Right cardiac atrium (tissue), 5 donors: ENCODE data around the gene CRIM1. TPM values are rescaled to one million over a fixed set of nuclear protein-coding genes. Genes with fewer than 3 reads are reported as not detected.

Experiments used
- ATAC-seq, 2 donors: fragments of 200-7000 bp; cut with Tn5 transposase; one replicate each; pipeline versions ENCODE4 v1.8.0 to v1.9.1; 2020; ENCODE audit warnings: moderate library complexity in 2 of 2, mild to moderate bottlenecking in 1 of 2
- DNase-seq, 3 donors: peaks; one replicate each; pipeline ENCODE4 v3.0.0-alpha.2; 2020
- H3K27ac ChIP-seq: one replicate; pipeline ENCODE4 v1.5.1; 2013; ENCODE audit warnings: mild to moderate bottlenecking, low read length, control low read depth, moderate library complexity
- H3K27me3 ChIP-seq: one replicate; pipeline ENCODE4 v1.6.1; 2013; ENCODE audit not compliant: control insufficient read depth, insufficient read depth
- H3K4me1 ChIP-seq: one replicate; pipeline ENCODE4 v1.6.1; 2013; ENCODE audit warnings: low read length; ENCODE audit not compliant: control insufficient read depth, insufficient read depth
- H3K4me3 ChIP-seq: one replicate; pipeline ENCODE4 v1.5.1; 2013; ENCODE audit warnings: low read length, control low read depth
- H3K9me3 ChIP-seq: one replicate; pipeline ENCODE4 v1.6.1; 2013; ENCODE audit warnings: low read length; ENCODE audit not compliant: control insufficient read depth
- WGBS: extraction: QIAGEN DNeasy Blood & Tissue Kit; methylation state at CpG from one replicate; pipeline ENCODE4 v1.1.7; 2013; 5-methylcytosine and 5-hydroxymethylcytosine counted together
- intact Hi-C, 4 donors: fragments of 100-400 bp; cut with DNase I; formaldehyde crosslinking; loops; one replicate each; pipeline versions ENCODE4 v1.11.0 to v1.14.0; 2022 to 2023
- polyA plus RNA-seq: library from polyadenylated mRNA; stranded (reverse); fragments of 200-250 nt; gene quantifications from one replicate; pipeline ENCODE4 v1.2.3, GENCODE V29; 2013
- total RNA-seq, 4 donors: library from RNA; stranded (reverse); fragmentation: NEBNext Ultra II Directional; extraction: Animal tissue kit (Norgen Biotek cat#: 25700); gene quantifications; one replicate each; pipeline ENCODE4 v1.2.1, GENCODE V29; 2021
- donor health status: healthy with polysubstance abuse.
- donor health status: DM: no; HTN: yes; CAD: no.
- donor health status: DM: no; HTN: no; CAD: no.
- donor health status: DM: no; HTN: yes; CAD: no; lungs with severe emphysema.
- donor health status: DM: yes; HTN: yes; CAD: no.

CRIM1 gene
- total and polyA plus RNA-seq, 5 donors = 10.5 to 34.0 (median 27.7) TPM

DNA sequence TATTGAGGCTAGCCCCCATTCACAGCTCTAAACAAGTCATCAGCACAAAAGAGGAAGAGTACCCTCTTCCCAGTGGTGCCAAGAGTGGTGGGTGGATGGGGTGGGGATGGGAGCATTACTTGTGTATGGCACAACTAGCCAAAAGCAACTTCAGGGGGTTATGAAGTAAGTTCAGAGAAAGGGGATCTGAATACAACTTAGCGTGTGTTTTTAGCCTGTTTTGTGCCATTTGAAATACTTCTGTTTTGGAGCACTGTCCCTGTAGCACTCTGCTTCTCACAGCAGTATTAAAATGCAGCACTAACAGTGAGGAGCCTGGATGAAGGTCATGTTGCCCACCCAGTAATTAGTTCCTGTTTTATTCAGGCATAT, 113.5 kb downstream of the CRIM1 start:
- no peak overlapping the region for H3K4me3 ChIP-seq
- WGBS = 77% methylated on average over 1 of the region's 1 CpG
- peak in 1 of 2 donors; percentile 32 for ATAC-seq

GRCh38 chr2:36469710-36470109, 114.1 kb downstream of the CRIM1 start:
- peaks cover 5% of the 10 kb centered on the region for H3K4me1 ChIP-seq
- intact Hi-C loops = loop anchor here in 1 of 4 donors (10.0 kb wide), 1 partner anchor 55 kb away; no protein-coding TSS in a partner anchor
- ATAC-seq (no peak), DNase-seq (no peak)
- no peaks in the 10 kb centered on the region for H3K9me3 ChIP-seq
- no peak overlapping the region for H3K4me3 ChIP-seq
- H3K27me3 ChIP-seq = no peaks in the 10 kb centered on the region
- no peak overlapping the region for H3K27ac ChIP-seq
- 52% methylated on average over 3 of the region's 3 CpGs for WGBS

More for the DNA sequence above, 113.5 kb downstream of the CRIM1 start:
- no peak for DNase-seq
- H3K27ac ChIP-seq = no peak overlapping the region
- H3K4me1 ChIP-seq = peaks cover 5% of the 10 kb centered on the region
- intact Hi-C loops = loop anchor here in 1 of 4 donors (10.0 kb wide), 1 partner anchor 54 kb away; no protein-coding TSS in a partner anchor
- H3K27me3 ChIP-seq = no peaks in the 10 kb centered on the region
- no peaks in the 10 kb centered on the region for H3K9me3 ChIP-seq

DNA sequence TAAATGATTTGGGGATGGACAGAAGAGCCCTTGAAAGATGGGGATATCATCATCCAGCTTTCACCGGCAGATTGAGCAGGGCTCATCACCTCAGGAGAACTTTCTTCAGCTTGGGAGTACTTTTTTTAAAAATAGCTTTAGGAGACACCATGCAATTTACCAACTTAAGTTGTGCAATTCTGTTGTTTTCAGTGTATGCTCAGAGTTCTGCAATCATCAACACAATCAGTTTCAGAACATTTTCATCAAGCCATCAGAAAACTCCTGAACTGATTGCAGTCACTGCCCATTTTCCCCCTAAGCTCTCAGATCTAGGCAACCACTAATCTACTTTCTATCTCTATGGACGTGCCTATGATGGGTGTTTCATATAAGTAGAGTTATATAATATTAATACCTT, 117.7 kb downstream of the CRIM1 start:
- H3K27ac ChIP-seq = no peak overlapping the region
- intact Hi-C loops = no loop called here

GRCh38 chr2:36476411-36476810, 120.8 kb downstream of the CRIM1 start:
- Histone ChIP-seq H3K9me3 (no peaks in the 10 kb centered on the region), H3K27ac (no peak overlapping the region), H3K27me3 (no peaks in the 10 kb centered on the region), H3K4me1 (peaks cover 2% of the 10 kb centered on the region), H3K4me3 (no peak overlapping the region)
- ATAC-seq (no peak), DNase-seq (no peak)
- intact Hi-C loops = no loop called here

More for the DNA sequence above, 117.7 kb downstream of the CRIM1 start:
- WGBS = 97% methylated on average over 2 of the region's 2 CpGs
- peaks cover 7% of the 10 kb centered on the region for H3K4me1 ChIP-seq
- no peak for DNase-seq
- H3K27me3 ChIP-seq = no peaks in the 10 kb centered on the region
- ATAC-seq = no peak
- no peak overlapping the region for H3K4me3 ChIP-seq
- no peaks in the 10 kb centered on the region for H3K9me3 ChIP-seq

DNA sequence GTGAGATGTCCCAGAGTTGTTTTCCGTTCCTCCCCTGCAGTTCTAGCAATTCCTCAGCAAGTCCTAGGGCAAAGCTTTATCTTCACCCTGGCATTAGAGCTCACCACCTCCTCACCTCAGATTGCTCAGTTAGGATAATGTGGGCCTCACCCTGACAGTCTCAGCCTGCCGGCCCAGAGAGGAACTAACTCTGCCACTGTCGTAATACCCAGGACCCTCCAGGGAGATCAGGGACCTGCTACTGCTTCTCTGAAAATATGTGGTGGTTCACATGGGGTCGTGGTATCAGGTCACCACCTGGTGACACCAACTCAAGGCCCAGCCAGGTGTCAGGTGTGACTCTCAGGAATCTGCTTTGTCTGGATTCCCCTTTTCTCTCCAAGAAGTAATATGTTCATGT, 121.7 kb downstream of the CRIM1 start:
- intact Hi-C loops = no loop called here
- H3K4me1 ChIP-seq = peaks cover 2% of the 10 kb centered on the region
- DNase-seq (no peak), ATAC-seq (peak in 1 of 2 donors; percentile 13)
- H3K27ac ChIP-seq = no peak overlapping the region
- WGBS = 88% methylated on average over 4 of the region's 4 CpGs
- H3K9me3 ChIP-seq = no peaks in the 10 kb centered on the region
- no peaks in the 10 kb centered on the region for H3K27me3 ChIP-seq
- no peak overlapping the region for H3K4me3 ChIP-seq

- Histone ChIP-seq H3K27ac (peak overlapping the region; percentile 60), H3K4me3 (no peak overlapping the region), H3K9me3 (no peaks in the 10 kb centered on the region), H3K4me1 (peaks cover 2% of the 10 kb centered on the region), H3K27me3 (no peaks in the 10 kb centered on the region)
- ATAC-seq (no peak), DNase-seq (no peak)
- intact Hi-C loops = no loop called here
- 49% methylated on average over 2 of the region's 2 CpGs for WGBS
These were observed 122.2 kb downstream of the CRIM1 start for GRCh38 chr2:36477746-36478145.

- ATAC-seq = peak; percentile 71 to 80
- 18% methylated on average over 4 of the region's 4 CpGs for WGBS
- Histone ChIP-seq H3K27ac (no peak overlapping the region), H3K4me1 (peaks cover 2% of the 10 kb centered on the region), H3K9me3 (no peaks in the 10 kb centered on the region), H3K27me3 (no peaks in the 10 kb centered on the region), H3K4me3 (no peak overlapping the region)
- intact Hi-C loops = no loop called here
- peak in 2 of 3 donors; percentile 31 to 55 for DNase-seq
These were observed 122.8 kb downstream of the CRIM1 start for GRCh38 chr2:36478332-36478738.

GRCh38 chr2:36478999-36479398, 123.4 kb downstream of the CRIM1 start:
- no peak for DNase-seq
- no peak overlapping the region for H3K4me3 ChIP-seq
- no peaks in the 10 kb centered on the region for H3K9me3 ChIP-seq
- no peak for ATAC-seq
- no peaks in the 10 kb centered on the region for H3K27me3 ChIP-seq
- peak overlapping the region; percentile 69 for H3K27ac ChIP-seq
- 77% methylated on average over 4 of the region's 4 CpGs for WGBS
- H3K4me1 ChIP-seq = peaks cover 2% of the 10 kb centered on the region
- intact Hi-C loops = no loop called here

DNA sequence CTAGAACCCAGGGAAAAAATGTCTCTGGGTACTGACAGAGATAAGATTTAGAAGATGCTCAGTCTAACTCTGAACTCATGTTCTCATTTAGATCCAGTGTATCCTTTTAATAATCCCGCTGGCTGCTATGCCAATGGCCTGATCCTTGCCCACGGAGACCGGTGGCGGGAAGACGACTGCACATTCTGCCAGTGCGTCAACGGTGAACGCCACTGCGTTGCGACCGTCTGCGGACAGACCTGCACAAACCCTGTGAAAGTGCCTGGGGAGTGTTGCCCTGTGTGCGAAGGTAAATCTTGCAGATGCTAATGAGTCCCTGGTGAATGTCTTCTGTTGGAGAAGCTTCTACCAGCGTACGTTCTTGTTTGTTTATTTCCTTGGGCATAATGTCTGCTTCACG, 123.8 kb downstream of the CRIM1 start:
- H3K27ac ChIP-seq = no peak overlapping the region
- H3K9me3 ChIP-seq = no peaks in the 10 kb centered on the region
- no peak for ATAC-seq
- H3K4me3 ChIP-seq = no peak overlapping the region
- H3K4me1 ChIP-seq = peaks cover 3% of the 10 kb centered on the region
- H3K27me3 ChIP-seq = no peaks in the 10 kb centered on the region
- intact Hi-C loops = no loop called here
- DNase-seq = no peak
- 96% methylated on average over 16 of the region's 16 CpGs for WGBS

- DNase-seq (no peak), ATAC-seq (no peak)
- Histone ChIP-seq H3K4me1 (peaks cover 5% of the 10 kb centered on the region), H3K9me3 (no peaks in the 10 kb centered on the region), H3K27me3 (no peaks in the 10 kb centered on the region), H3K4me3 (no peak overlapping the region), H3K27ac (no peak overlapping the region)
- WGBS = 89% methylated on average over 5 of the region's 5 CpGs
- intact Hi-C loops = no loop called here
These were observed 124.5 kb downstream of the CRIM1 start for GRCh38 chr2:36480028-36480427.

GRCh38 chr2:36480636-36481035, 125.1 kb downstream of the CRIM1 start:
- intact Hi-C loops = no loop called here
- H3K9me3 ChIP-seq = no peaks in the 10 kb centered on the region
- ATAC-seq (no peak), DNase-seq (no peak)
- no peaks in the 10 kb centered on the region for H3K27me3 ChIP-seq
- no peak overlapping the region for H3K27ac ChIP-seq
- WGBS = 91% methylated on average over 2 of the region's 2 CpGs
- H3K4me3 ChIP-seq = no peak overlapping the region
- peaks cover 10% of the 10 kb centered on the region for H3K4me1 ChIP-seq

- Histone ChIP-seq H3K9me3 (no peaks in the 10 kb centered on the region), H3K4me1 (peaks cover 10% of the 10 kb centered on the region), H3K4me3 (no peak overlapping the region), H3K27me3 (no peaks in the 10 kb centered on the region), H3K27ac (no peak overlapping the region)
- intact Hi-C loops = no loop called here
- DNase-seq (no peak), ATAC-seq (no peak)
- 92% methylated on average over 5 of the region's 5 CpGs for WGBS
These were observed 126.1 kb downstream of the CRIM1 start for GRCh38 chr2:36481709-36482108.
